ENCODE results near the gene SESTD1. TPM values are rescaled to one million over a fixed set of nuclear protein-coding genes. Genes with fewer than 3 reads are reported as not detected.

Gene SESTD1
- total and polyA plus RNA-seq, 2 experiments from 2014 or later = 12.6 to 21.6 TPM

DNA sequence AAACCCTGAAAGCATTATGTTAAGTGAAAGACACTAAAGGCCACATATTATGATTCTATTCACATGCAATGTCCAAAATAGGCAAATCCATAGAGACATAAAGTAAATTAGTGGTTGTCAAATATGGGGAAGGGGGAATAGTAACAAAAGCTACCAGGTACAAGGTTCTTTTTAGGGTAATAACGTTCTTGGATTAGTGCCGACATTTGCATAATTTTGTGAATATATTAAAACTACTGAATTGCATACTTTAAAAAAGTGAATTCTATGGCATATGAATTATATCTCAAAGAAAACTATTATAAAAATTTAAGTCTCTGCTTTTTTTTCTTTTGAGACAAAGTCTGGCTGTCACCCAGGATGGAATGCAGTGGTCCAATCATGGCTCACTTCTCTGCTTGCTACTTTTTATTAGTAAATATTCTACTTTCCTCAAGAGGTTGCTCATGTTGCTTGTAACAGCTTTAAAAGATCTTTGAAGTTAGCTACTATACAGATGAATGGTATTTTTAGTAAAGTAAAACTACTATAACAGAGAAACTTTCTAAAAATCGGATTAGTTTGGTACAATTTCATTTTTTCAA, 2.5 kb downstream of the SESTD1 start:
- Mint-ChIP-seq H3K4me3 (no peak overlapping the region), H3K9me3 (no peaks in the 10 kb centered on the region), H3K4me1 (peaks cover 16% of the 10 kb centered on the region), H3K27me3 (ENCODE audit: insufficient read depth, low read depth, poor library complexity) (no peaks in the 10 kb centered on the region), H3K27ac (no peak overlapping the region), H3K36me3 (ENCODE audit: low read depth) (no peaks in the 10 kb centered on the region)
- Histone ChIP-seq H3K27me3 (ENCODE audit: insufficient read depth) (peaks cover 11% of the 10 kb centered on the region; the same call in 1 of the 2 replicates), H3K9me2 (ENCODE audit: insufficient read depth) (no peaks in the 10 kb centered on the region), H3K27ac (ENCODE audit: low read depth) (no peak overlapping the region), H3F3A (replicated peaks; ENCODE audit: low read depth) (no peaks in the 10 kb centered on the region), H3K4me1 (ENCODE audit: insufficient read depth) (peaks cover 24% of the 10 kb centered on the region), H3K4me2 (peak overlapping the region; percentile 97), H4K20me1 (replicated peaks; ENCODE audit: insufficient read depth) (no peaks in the 10 kb centered on the region), H3K36me3 (ENCODE audit: insufficient read depth) (no peaks in the 10 kb centered on the region), H3K4me3 (peak overlapping the region; percentile 88; the same call in 1 of the 2 replicates), H3K79me2 (replicated peaks; ENCODE audit: insufficient read depth) (peaks cover 56% of the 10 kb centered on the region), H2AFZ (no peak overlapping the region)
- ATAC-seq (no peak), DNase-seq (ENCODE audit: low spot score) (no peak)
- TF ChIP-seq CREB1 (CRISPR knock-in tag; IDR thresholded peaks at IDR 0.05; ENCODE audit: low read depth) (no peak), ZNF462 (CRISPR knock-in tag; IDR thresholded peaks at IDR 0.05) (no peak), POLR2AphosphoS5 (IDR thresholded peaks at IDR 0.05; ENCODE audit: low read depth) (no peak), NANOG (IDR thresholded peaks at IDR 0.05; ENCODE audit: borderline replicate concordance) (no peak), EZH2 (IDR thresholded peaks at IDR 0.05; ENCODE audit: low read depth, unreplicated experiment) (no peak), REST (IDR thresholded peaks at IDR 0.05; ENCODE audit: unreplicated experiment) (no peak), EZH2phosphoT487 (IDR thresholded peaks at IDR 0.05; ENCODE audit: unreplicated experiment) (no peak), STAT1 (IDR thresholded peaks at IDR 0.05; ENCODE audit: unreplicated experiment) (no peak), ZNF331 (CRISPR knock-in tag; IDR thresholded peaks at IDR 0.05; ENCODE audit: low read depth) (no peak), ZNF114 (CRISPR knock-in tag; IDR thresholded peaks at IDR 0.05) (no peak), JUNB (IDR thresholded peaks at IDR 0.05; ENCODE audit: unreplicated experiment) (no peak)
- TF ChIP-seq, protein P1, sequence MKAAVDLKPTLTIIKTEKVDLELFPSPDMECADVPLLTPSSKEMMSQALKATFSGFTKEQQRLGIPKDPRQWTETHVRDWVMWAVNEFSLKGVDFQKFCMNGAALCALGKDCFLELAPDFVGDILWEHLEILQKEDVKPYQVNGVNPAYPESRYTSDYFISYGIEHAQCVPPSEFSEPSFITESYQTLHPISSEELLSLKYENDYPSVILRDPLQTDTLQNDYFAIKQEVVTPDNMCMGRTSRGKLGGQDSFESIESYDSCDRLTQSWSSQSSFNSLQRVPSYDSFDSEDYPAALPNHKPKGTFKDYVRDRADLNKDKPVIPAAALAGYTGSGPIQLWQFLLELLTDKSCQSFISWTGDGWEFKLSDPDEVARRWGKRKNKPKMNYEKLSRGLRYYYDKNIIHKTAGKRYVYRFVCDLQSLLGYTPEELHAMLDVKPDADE (IDR thresholded peaks at IDR 0.05) = no peak
- TF ChIP-seq, protein P2, sequence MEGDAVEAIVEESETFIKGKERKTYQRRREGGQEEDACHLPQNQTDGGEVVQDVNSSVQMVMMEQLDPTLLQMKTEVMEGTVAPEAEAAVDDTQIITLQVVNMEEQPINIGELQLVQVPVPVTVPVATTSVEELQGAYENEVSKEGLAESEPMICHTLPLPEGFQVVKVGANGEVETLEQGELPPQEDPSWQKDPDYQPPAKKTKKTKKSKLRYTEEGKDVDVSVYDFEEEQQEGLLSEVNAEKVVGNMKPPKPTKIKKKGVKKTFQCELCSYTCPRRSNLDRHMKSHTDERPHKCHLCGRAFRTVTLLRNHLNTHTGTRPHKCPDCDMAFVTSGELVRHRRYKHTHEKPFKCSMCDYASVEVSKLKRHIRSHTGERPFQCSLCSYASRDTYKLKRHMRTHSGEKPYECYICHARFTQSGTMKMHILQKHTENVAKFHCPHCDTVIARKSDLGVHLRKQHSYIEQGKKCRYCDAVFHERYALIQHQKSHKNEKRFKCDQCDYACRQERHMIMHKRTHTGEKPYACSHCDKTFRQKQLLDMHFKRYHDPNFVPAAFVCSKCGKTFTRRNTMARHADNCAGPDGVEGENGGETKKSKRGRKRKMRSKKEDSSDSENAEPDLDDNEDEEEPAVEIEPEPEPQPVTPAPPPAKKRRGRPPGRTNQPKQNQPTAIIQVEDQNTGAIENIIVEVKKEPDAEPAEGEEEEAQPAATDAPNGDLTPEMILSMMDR (conservative IDR thresholded peaks at IDR 0.05; ENCODE audit: low read depth in 2 of 2) = no peak
